Measurements from ENCODE around the gene FNDC7. TPM values are rescaled to one million over a fixed set of nuclear protein-coding genes. Genes with fewer than 3 reads are reported as not detected.

The FNDC7 gene
- total RNA-seq, 1 donor from 2014 or later: not detected

GRCh38 chr1:108691942-108692723 lies 20.6 kb upstream of the FNDC7 start, which contains the start of gene PRPF38B:
TSS of gene PRPF38B (plus strand) at chr1:108692310. CDS start at chr1:108692592, 282 bp downstream.
- H3K4me1 Mint-ChIP-seq (ENCODE audit: unreplicated experiment): peaks cover 34% of the 10 kb centered on the region
- H3K27ac Mint-ChIP-seq (ENCODE audit: unreplicated experiment): peak within 1 kb of the TSS; percentile 98
- H3K27me3 Mint-ChIP-seq (ENCODE audit: unreplicated experiment): peaks cover 17% of the 10 kb centered on the region
- H3K9me3 Mint-ChIP-seq (ENCODE audit: unreplicated experiment): no peaks in the 10 kb centered on the region
- H3K4me3 Mint-ChIP-seq (ENCODE audit: unreplicated experiment): peak within 1 kb of the TSS; percentile 92
- peak; percentile 96 for DNase-seq (ENCODE audit: extremely low spot score, unreplicated experiment)
- H3K36me3 Mint-ChIP-seq (ENCODE audit: unreplicated experiment): peaks cover 15% of the 10 kb centered on the region
- TF ChIP-seq, protein P1, sequence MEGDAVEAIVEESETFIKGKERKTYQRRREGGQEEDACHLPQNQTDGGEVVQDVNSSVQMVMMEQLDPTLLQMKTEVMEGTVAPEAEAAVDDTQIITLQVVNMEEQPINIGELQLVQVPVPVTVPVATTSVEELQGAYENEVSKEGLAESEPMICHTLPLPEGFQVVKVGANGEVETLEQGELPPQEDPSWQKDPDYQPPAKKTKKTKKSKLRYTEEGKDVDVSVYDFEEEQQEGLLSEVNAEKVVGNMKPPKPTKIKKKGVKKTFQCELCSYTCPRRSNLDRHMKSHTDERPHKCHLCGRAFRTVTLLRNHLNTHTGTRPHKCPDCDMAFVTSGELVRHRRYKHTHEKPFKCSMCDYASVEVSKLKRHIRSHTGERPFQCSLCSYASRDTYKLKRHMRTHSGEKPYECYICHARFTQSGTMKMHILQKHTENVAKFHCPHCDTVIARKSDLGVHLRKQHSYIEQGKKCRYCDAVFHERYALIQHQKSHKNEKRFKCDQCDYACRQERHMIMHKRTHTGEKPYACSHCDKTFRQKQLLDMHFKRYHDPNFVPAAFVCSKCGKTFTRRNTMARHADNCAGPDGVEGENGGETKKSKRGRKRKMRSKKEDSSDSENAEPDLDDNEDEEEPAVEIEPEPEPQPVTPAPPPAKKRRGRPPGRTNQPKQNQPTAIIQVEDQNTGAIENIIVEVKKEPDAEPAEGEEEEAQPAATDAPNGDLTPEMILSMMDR (IDR thresholded peaks at IDR 0.05): no peak

GRCh38 chr1:108692724-108693655 lies 19.7 kb upstream of the FNDC7 start:
- DNase-seq (ENCODE audit: extremely low spot score, unreplicated experiment): no peak
- TF ChIP-seq, protein P1 (IDR thresholded peaks at IDR 0.05): peak; percentile 30

DNA sequence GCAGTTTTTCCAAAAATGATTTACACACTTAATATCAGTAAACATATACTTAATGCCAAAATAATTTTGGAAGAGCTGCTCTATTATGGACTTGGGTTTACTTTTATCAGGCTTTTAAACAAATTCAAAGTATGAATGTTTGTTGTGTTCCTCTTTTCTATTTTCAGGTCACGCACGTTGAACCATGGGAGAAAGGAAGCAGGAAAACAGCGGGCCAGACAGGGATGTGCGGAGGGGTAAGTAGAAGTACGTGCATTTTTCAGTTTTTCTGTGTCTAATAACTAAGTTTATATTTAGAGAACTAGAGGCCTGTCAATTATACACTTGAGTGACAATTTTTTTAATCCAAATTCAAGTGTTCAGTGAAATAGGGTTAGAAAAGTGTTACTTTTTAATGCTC lies 17.2 kb upstream of the FNDC7 start:
- no peak for DNase-seq (ENCODE audit: extremely low spot score, unreplicated experiment)
- H3K4me3 Mint-ChIP-seq (ENCODE audit: unreplicated experiment): no peak overlapping the region
- H3K9me3 Mint-ChIP-seq (ENCODE audit: unreplicated experiment): no peaks in the 10 kb centered on the region
- no peaks in the 10 kb centered on the region for H3K27me3 Mint-ChIP-seq (ENCODE audit: unreplicated experiment)
- no peak overlapping the region for H3K27ac Mint-ChIP-seq (ENCODE audit: unreplicated experiment)
- peaks cover 34% of the 10 kb centered on the region for H3K4me1 Mint-ChIP-seq (ENCODE audit: unreplicated experiment)
- TF ChIP-seq, protein P1 (IDR thresholded peaks at IDR 0.05): no peak
- H3K36me3 Mint-ChIP-seq (ENCODE audit: unreplicated experiment): peaks cover 46% of the 10 kb centered on the region

More at GRCh38 chr1:108692724-108693655, 19.7 kb upstream of the FNDC7 start:
- Mint-ChIP-seq H3K27ac (ENCODE audit: unreplicated experiment) (peak overlapping the region; percentile 98), H3K4me1 (ENCODE audit: unreplicated experiment) (peaks cover 34% of the 10 kb centered on the region), H3K9me3 (ENCODE audit: unreplicated experiment) (no peaks in the 10 kb centered on the region), H3K27me3 (ENCODE audit: unreplicated experiment) (peaks cover 14% of the 10 kb centered on the region), H3K4me3 (ENCODE audit: unreplicated experiment) (peak overlapping the region; percentile 92), H3K36me3 (ENCODE audit: unreplicated experiment) (peaks cover 22% of the 10 kb centered on the region)

DNA sequence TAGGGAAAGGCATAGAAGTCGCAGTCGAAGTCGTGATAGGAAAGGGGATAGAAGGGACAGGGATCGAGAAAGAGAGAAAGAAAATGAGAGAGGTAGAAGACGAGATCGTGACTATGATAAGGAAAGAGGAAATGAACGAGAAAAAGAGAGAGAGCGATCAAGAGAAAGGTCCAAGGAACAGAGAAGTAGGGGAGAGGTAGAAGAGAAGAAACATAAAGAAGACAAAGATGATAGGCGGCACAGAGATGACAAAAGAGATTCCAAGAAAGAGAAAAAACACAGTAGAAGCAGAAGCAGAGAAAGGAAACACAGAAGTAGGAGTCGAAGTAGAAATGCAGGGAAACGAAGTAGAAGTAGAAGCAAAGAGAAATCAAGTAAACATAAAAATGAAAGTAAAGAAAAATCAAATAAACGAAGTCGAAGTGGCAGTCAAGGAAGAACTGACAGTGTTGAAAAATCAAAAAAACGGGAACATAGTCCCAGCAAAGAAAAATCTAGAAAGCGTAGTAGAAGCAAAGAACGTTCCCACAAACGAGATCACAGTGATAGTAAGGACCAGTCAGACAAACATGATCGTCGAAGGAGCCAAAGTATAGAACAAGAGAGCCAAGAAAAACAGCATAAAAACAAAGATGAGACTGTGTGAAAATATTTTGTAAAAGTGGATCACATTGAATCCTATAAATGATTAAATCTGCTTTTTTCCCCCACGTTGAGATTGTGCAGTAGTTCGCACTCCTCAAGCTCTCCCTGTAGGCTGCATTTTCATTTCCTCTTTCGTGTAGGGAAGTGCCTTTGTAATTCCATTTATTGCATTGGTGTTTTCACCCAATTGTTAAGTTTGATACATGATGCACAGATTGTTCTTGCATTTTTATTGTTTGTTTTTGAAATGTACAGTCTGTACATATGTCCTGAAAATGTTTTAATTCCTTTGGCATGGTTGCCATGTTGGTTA lies 13.1 kb upstream of the FNDC7 start:
- Mint-ChIP-seq H3K9me3 (ENCODE audit: unreplicated experiment) (no peaks in the 10 kb centered on the region), H3K4me1 (ENCODE audit: unreplicated experiment) (peaks cover 24% of the 10 kb centered on the region), H3K36me3 (ENCODE audit: unreplicated experiment) (peaks cover 52% of the 10 kb centered on the region), H3K27me3 (ENCODE audit: unreplicated experiment) (no peaks in the 10 kb centered on the region), H3K4me3 (ENCODE audit: unreplicated experiment) (no peak overlapping the region), H3K27ac (ENCODE audit: unreplicated experiment) (no peak overlapping the region)
- TF ChIP-seq, protein P1 (IDR thresholded peaks at IDR 0.05): no peak
- DNase-seq (ENCODE audit: extremely low spot score, unreplicated experiment): no peak

Measured in osteocyte (in vitro differentiated cells).